Choroid plexus epithelial cell (primary cell): ENCODE data around the gene GPR39.

Experiments used
- DNase-seq: peaks from one replicate; pipeline ENCODE4 v3.0.0-alpha.2; 2010; ENCODE audit warnings: low read depth
- H3K4me3 ChIP-seq: 2 replicates; pipeline ENCODE4 v1.5.1; 2011; ENCODE audit warnings: low read depth, mild to moderate bottlenecking, control low read depth, low read length, moderate library complexity
- CTCF ChIP-seq: conservative IDR thresholded peaks from 2 replicates; pipeline ENCODE4 v1.5.1; 2011; ENCODE audit warnings: low read depth, mild to moderate bottlenecking, control low read depth, inconsistent platforms, low read length, moderate library complexity

The GPR39 gene

GRCh38 chr2:132407784-132408183 is 8.8 kb upstream of the GPR39 start:
- no peak for TF ChIP-seq CTCF
- DNase-seq, result no peak
- no peak overlapping the region for H3K4me3 ChIP-seq

GRCh38 chr2:132412021-132412420 is 4.6 kb upstream of the GPR39 start:
- DNase-seq, result no peak
- TF ChIP-seq CTCF, result no peak
- H3K4me3 ChIP-seq, result no peak overlapping the region

GRCh38 chr2:132414081-132414480 is 2.5 kb upstream of the GPR39 start:
- no peak for TF ChIP-seq CTCF
- H3K4me3 ChIP-seq, result no peak overlapping the region

GRCh38 chr2:132415256-132415914 is 1.2 kb upstream of the GPR39 start:
- TF ChIP-seq CTCF, result no peak
- peak; percentile 55 for DNase-seq
- H3K4me3 ChIP-seq, result peak overlapping the region; percentile 61

More at GRCh38 chr2:132414081-132414480, 2.5 kb upstream of the GPR39 start:
- DNase-seq, result no peak

GRCh38 chr2:132415915-132416722 is 486 bp upstream of the GPR39 start:
- TF ChIP-seq CTCF, result peak; percentile 2
- DNase-seq, result peak; percentile 96
- peak overlapping the region; percentile 61 for H3K4me3 ChIP-seq

- no peak overlapping the region for H3K4me3 ChIP-seq
- no peak for DNase-seq
- TF ChIP-seq CTCF, result no peak
Observed at GRCh38 chr2:132417430-132418035, 928 bp downstream of the GPR39 start.
